NCI-H1092 treated with DMSO at 0.1 percent for 48 hours (cell line): ENCODE results near the gene EPHB1.

Source experiments
- DNase-seq: peaks from one replicate; lab custom pipeline; 2025; lab: John Stamatoyannopoulos, UW

EPHB1 gene

DNA sequence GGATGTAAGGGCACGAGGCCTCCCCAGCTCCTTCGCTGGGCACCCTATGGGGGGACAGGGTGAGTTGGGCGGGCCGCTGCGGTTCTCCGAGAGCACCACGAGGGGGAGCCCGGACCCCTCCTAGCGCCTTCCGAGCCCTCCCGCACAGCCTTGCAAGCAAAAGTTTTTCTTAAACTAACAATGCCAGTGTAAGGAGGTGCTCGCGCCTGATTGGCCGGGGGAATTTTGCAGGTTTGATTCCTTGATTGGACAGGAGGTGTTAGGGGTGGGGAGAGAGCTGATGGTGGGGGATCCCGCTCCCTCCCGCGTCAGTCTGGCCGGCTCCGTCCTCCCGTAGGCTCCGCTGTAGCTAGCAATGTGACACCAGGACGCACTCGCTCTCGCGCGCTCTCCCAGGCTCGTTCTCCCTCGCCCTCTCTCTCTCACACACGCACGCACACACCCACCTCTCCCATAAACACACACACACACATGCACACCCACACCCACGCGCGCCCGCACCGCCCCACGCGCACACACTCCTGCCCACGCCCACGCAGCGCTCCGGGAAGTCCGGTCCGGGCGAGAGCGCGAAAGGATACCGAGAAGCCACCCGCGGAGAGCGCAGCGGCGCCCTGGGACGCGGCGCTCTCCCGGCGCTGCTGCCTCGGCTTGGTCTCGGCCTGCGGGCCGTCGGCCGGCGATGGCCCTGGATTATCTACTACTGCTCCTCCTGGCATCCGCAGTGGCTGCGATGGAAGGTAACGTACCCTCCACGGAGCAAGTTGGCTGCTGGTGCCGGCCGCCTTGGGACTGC is at the start of gene EPHB1:
Gene EPHB1 (plus strand): TSS at position 311 of the 796 bp plus-strand sequence.
- peak; percentile 77 for DNase-seq

DNA sequence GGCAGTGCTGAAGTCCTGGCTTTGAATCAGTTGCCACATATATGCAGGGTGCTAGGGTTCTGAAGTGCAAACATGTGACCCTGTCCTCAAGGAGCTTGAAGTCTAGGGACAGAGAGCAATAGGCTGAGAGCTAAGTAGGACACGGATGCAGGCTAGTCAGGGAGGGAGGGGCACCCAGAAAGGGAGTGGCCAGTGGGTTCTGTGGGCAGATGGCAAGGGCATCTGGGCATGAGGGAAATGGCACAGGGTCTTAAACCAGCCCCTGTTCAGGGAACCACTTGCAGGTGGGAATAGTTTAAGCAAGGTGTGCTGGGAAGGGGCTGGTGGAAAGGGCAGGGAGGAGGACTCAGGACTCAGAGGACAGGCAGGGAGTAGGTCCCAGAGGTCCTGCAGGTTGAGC is 46.4 kb upstream of the EPHB1 start:
- no peak for DNase-seq

DNA sequence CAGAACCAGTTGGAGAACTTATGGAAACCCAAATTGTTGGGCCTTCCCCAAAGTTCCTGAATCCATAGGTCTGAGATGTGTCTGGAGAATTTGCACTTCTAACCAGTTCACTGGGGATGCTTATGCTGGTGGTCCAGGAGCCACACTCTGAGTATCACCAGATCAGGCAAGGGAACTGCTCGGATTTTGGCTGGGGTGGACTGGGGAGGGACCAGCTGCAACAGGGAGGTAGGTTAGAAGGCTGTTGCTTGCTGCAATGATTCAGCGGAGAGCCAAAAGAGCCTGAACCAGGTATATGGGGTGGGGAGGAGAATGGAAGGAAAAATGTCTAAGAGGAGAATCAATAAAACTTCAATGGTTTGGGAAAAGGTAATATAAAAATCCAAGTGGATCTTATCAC is 45.9 kb upstream of the EPHB1 start:
- no peak for DNase-seq

DNA sequence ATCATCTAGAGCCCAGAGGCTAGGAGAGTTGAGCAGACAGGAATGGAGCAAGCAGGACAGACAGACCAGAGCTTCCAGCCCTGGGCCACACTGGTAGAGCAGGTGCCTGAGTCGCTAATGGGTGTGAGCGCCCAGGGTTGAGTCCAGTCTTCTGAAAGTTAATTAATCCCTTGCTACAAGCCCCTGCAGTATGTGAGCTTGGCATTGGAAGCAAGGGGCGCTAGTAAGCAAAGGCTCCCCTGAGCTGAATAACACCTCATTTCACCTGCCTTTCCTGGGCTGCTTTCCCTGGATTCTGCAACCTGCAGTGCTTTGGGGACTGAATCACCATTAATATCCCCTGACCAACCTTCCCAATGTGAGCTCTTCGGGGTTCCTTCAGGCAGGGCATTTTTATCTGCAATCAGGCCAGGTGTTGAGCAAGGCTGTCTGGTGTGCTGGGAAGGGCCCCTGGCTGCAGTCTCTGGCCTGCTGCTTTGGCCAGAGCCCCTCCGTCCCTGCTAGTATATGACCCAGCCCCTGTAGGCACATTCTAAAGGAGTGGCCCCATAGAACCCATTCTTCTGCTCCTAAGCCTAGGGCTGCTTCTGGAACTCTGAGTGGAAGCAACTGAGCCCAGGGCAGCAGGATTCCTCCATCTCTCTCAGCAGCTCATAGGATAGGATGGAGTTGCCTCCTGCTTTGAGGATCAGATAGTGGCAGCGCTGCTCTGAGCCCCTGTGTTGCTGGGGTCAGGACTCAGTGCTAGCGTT is 45.1 kb upstream of the EPHB1 start:
- DNase-seq, result no peak

DNA sequence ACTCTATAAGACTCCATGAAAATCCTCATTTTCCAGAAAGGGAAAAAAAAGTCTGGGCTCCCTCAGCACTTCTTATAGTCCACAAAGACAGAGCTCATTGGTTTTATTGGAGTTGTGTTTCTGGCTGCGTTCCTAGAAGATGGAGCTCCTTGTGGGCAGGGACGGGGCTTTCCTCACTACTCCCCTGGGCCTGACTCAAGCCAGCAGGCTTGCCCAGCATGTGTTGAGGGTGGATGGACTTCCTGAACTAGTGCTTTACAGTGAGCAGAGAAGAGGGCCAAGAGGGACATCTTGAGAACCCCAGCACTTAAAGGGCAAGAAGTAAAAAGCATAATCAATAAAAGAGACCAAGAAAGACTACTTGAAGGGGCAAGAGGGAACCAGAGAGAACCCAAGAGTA is 43.2 kb upstream of the EPHB1 start:
- no peak for DNase-seq

DNA sequence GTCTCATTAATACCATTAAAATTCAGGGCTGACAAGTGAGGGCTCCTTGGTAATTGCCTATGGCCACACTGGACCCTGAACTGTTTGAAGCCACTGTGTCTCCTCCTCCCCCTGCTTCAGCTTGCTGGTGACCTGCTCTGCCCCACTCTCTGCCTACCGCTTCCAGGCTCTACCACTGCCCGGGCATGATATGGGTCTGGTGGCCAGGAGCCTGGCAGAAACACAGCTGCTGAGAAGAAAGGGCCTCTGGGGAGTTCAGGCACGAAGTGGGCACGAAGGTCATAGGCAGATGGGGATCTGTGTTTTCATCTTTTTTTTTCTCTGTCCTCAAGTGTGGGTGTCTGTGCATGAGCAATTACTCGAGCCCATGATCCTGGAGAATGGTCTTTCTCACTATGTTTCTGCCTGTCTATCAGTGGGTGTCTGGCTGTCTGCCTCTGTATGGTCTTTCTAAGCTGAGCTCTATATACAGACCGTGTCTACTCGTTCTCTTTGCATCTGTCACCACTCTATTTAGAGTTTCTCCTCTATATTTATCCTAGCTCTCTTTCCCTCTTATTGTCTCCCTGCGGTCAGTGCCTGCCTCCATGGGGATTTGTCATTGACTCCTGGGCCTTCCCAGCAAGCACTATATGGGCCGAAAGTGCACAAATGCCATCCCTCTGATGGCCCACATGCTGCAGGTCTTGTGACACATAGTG is 42.1 kb upstream of the EPHB1 start:
- no peak for DNase-seq

DNA sequence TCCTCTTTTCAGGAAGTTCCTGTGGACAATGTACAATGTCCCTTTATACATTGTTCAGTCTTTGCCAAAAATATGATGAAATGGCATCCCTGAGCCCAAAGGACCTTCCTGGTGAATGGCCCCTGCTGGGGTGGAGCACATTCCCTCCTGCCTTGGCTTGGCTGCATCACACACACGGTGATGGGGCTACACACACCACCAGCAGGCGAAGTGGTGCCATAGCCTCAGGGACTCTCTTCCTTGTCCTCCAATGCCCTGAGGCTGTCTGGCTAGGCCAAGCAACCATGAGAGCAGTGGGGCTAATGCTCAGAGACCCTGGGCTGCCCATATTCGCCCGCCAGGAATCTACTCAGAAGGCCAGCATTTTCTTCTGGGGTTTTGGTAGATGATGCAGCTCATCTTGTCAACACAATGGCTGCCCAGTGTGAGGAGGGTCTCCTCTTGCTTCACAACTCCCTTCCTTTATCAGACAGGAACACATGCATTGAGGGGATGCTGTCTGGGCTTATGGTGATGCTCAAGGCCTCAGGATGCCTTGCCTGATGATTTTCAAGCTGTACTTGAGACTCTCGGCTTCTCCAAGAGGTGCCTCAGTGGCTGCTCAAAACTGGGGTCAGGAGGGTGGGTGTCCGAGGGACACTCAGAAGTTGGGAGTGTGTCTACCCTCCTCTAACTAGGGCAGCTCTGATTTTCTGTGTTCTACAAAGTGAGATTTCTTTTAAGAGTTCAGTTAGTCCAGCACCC is 40.9 kb upstream of the EPHB1 start:
- no peak for DNase-seq

DNA sequence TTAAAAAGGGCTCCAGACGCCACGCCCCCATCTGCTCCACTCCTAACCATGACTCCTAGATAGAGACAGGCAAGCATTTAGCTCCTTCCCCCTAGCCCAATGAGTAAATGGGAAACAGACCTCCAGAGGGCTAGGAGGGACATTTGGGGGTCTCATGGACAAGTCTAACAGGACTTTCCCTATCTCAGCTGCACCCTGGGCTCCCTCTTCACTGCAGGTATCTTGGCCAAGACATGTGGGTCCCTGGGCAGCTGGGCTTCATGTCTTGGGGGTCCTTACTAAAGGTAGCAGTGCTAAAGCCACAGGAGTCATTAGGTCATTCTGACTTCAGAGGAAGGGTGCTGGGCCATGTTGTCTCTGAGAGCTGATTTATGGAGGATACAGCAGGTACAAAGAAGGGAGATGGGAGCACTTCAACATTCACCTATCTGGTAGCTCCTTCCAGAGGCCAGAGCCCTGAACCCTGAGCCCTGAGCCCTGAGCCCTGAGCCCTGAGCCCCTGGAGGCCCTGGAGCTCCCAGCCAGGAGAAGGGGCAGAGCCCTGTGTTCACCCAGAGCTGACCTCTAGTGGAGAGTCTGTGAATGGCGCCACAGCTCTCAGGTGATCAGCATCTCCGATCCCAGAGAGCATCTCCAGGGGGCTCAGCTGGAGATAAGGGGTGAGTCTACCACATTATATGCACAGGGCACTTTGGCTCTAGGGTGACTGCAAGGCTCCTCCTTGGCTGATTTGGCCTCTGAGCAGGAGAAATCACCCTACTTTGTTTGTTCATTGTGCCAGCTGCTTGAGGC is 40.1 kb upstream of the EPHB1 start:
- no peak for DNase-seq

DNA sequence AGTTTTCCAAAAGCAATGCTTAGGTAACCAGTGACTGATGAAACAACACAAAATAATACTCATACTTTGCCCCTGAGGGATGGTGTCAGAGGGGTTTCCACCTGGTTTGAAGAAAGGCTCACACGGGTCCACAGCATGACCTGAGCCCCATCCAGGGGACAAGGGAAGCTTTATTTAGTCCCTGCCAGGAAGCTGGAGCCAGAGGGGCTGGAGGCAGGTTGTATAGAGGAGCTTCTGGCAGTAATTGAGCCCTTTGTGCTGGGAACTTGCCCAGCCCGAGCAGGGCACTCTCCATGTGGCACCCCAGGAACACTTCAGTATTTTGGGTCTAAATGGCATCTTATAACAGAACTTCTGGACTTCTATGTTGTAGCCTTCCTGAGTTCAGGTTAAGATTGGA is 39.2 kb upstream of the EPHB1 start:
- DNase-seq, result no peak

DNA sequence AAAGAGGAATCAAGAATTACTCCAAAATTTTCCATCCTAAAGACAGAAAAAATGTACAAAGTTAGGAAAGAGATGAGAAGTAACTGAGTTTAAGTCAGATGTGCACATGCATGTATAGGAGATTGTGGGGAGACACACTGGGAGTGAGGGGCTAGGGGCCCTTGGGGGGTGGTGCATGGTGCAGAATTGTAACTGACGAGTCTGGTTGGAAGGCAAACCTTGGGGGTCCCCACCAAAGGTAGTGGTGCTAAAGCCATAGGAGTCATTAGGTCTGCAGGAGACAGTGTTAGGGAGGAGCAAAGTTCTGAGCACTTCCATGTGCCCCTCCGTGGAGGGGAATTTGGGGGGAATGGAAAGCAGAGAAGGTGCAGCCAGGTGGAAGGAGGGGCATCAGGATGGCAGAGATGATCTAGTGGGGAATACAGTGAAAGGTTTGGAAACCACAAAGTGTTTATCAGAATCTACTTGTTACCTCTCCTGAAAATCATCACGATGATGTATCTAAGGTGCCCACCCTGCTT is 37.5 kb upstream of the EPHB1 start:
- no peak for DNase-seq

DNA sequence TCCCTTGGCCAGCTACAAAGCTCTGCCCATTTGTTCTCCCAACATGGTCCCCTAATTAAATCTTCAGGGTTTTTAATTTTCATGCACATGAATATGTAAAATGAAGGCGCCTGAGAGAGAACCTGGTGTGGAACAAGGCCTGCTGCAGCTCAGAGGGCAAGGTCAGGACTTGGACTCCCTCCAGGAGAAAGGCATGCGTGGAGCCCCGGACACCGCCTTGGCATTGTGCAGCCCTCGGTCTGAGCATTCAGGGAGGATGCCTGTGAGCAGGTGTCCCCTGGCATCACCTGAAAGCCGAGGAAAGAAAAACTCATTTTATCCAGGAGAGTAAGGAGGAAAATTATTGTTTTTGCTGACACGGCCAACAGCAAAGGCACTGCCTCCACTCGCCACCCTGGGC is 33.8 kb upstream of the EPHB1 start:
- DNase-seq, result no peak

DNA sequence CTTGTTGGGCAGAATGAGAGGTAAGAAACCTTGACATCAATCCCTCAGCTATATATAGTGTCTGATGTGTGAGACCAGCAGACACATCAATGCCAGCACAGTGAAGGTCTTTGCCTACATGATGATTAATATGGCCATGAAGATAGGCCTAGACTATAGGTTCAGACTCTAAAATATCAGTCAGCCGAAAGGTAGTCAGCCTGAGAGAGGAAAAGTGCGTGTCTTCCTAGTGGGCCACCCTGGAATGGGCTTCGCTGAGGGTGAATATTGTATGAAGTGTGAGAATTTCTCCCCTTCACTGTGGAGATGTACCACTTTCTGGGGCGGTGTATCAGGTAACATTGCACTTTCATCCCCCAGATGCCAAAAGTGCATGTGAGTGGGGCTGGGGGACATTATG is 33.0 kb upstream of the EPHB1 start:
- DNase-seq, result no peak

DNA sequence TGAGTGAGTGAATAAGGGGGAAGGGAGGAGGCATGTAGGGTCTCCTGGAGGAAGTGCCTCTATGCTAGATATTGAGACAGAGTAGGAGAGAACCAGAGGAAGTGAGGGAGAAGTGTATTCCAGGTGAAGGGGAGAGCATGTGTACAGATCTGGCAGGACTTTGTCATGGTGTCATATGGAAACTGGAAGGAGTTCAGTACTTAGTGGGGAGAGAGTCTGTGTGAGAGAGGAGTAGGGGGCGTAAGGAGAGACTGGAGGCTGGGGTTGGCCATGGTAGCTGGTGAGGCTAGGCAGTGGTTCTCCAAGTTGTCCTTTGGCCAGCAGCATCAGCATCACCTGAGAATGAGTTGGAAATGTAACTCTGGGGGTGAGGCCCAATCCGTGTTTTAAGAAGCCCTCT is 29.6 kb upstream of the EPHB1 start:
- DNase-seq, result no peak

DNA sequence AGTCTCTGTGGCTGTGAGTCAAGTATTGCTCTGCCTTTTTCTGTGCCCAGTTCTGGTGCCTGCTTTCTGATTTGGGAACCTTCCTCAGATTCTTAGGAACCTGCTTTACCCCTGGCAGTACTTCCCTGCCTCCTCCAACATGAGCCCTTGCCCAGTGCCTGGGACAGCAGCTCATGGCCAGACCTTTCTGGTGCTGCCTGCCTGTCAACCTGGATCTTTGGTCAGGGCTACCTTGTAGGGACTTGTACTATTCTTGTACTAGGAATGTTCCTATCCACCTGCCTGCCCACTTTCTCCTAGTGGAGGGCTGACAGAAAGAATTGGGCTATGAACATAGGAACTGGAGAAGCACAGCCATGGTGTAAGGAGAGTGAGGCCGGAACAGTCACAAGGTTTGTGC is 28.8 kb upstream of the EPHB1 start:
- no peak for DNase-seq

DNA sequence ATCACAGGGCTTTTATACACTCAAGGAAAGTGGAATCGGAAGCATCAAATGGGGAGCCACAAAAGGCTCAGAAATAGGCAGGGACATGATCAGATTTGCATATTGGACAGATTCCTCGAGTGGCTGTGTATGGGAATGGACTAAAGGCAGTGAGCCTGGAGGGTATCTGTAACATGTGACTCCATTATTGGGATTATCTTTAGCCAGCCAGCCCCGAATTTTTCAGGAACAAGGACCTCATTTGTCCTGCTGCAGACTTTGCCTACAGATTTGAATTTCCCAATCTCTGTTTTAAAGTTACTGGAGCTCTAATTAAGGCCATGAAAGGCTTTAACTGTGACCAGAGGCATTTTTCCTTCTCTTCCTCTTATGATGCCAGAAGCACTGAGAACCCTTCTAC is 26.9 kb upstream of the EPHB1 start:
- DNase-seq, result no peak

DNA sequence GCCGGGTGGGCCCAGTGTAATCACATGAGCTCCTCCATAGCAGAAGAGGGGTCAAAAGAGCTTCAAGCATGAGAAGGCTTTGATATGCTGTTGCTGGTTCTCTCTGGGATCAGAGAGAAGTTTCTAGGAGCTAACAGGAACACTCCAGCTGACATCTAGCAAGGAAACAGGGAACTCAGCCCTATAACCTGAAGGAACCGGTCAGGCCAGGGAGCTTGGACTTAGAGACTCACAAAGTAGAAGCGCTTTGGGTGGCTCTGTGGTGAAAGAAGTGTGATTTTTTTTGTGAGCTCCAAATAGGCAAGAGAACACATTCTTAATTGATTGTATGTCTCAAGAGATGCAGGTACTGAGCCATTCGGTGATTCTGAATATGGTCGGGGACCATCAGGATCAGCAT is 26.2 kb upstream of the EPHB1 start:
- DNase-seq, result no peak

DNA sequence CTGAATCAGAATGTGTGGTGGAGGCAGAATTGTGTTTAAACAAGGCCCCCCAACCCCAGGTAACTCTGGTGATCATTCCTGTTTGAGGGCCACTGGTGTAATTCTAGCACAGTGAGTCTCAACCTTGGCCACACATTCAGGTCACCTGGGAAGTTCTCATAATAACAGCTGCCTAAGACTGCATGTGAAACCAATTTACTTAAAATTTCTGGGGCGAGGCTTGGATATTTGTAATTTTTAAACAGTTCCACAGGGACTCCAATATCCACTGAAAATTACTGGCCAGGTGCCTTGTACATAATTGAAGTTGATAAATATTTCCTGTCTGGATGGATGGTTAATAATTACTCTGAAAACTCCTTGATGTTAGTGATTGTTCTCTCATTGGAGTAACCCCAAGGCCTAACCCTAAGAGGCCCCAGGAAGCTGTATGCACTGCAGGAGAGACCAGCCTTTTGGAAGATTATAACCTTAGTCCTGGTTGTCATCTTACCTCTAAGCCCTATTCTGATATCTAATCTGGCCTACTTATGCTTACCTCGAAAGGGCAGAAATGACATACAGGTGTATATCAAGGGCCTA is 25.7 kb upstream of the EPHB1 start:
- DNase-seq, result no peak

DNA sequence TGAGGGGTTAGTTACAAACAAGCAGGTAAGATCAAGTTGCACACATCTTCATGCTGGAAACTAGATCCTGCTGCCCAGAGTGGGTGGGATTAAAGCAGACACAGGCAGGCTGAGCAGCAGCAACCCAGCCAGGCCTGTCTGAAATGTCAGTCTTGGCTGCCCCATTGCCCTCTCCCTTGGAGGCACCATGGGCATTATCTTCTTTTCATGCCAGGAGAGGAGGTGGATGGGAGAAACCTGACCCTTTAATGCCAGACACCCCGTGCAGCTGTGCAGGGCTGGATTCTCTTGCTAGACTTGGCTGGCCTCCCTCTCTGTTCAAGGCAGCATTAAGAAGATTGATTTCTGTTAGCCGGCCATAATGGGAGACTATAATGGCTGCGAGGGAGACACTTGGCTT is 23.0 kb upstream of the EPHB1 start:
- DNase-seq, result no peak

DNA sequence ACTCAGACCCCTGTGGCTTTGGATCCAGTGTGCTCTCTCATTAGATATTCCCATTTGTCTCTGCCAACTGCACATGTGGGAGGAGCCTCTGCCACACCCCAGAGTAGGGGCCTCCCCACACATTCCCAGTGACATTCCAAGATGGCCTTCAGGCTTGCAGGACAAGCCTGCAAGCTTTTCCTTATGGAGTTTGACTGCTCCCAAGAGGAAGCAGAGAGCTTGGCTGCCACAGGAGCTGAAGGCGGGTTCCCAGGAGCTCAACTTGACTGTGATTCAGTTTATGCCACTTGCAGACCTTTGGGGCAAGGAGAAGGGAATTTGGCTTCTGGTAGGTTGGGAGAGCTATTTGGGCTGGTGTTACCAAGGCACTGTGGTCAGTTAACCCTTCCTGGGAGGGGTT is 22.5 kb upstream of the EPHB1 start:
- no peak for DNase-seq

DNA sequence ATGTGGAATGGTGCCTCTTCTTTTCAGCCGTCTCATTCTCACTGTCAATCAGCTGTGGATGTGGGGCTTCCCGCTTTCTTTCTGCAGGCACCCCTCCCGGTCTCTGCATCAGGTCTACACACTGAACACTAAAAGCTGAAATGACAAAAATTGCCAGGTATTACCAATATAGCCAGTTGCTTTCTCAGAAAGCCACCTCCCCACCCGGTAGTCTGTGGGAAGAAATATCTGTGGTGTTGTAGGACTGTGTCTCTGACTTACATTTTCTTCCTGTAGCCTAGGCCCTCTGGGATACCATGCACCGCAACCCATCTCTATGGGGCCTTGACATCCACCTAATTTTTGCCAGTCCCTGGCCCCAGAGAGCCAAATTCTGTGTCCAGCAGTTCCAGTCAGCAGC is 19.2 kb upstream of the EPHB1 start:
- DNase-seq, result no peak

DNA sequence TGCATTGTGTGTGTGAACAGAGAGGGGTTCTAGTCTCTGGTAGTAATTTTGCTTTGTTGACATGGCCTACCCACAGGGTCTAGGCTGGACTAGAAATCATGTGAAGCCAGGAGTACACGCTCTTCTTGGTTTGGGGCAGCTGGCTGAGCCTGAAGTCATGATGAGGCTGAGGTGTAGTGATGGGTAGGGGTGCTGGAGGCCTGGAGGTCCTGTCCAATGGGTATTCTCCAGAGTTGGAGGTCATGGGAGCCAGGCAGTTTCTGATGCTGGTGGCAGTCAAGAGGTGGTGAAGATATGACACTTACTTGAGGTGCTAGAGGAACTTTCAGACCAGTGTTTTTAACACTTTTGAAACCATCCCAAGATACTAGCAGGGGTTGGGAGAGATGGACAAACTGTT is 18.5 kb upstream of the EPHB1 start:
- no peak for DNase-seq
